HG02973 (cell line): ENCODE results near the gene RANBP9.

Experiments
- ATAC-seq: cut with Tn5 transposase; IDR thresholded peaks from one replicate; pipeline ENCODE4 v1.9.1; 2021; ENCODE audit warnings: moderate library complexity; ENCODE audit not compliant: unreplicated experiment

The RANBP9 gene

GRCh38 chr6:13572240-13572639 is 139.4 kb downstream of the RANBP9 start:
- no peak for ATAC-seq
